GM23338 (cell line): ENCODE data around the gene ZBTB40. TPM values are rescaled to one million over a fixed set of nuclear protein-coding genes. Genes with fewer than 3 reads are reported as not detected.

Source experiments
- ATAC-seq: fragments of 200-7000 bp; cut with Tn5 transposase; 3 replicates; pipeline ENCODE4 v1.9.1; 2020
- DNase-seq: peaks from one replicate; pipeline ENCODE4 v3.0.0-alpha.2; 2015; ENCODE audit warnings: low spot score
- H2AFZ ChIP-seq: fragments of 200-600 bp; sonication (generic); 2 replicates; pipeline ENCODE4 v1.8.0; 2016; ENCODE audit warnings: antibody characterized with exemption, mild to moderate bottlenecking, moderate library complexity
- H3F3A ChIP-seq: fragments of 200-600 bp; sonication (generic); replicated peaks from 2 replicates; pipeline ENCODE4 v1.8.0; 2017; ENCODE audit warnings: antibody characterized with exemption, mixed run types, low read depth
- H3K27ac ChIP-seq: fragments of 200-600 bp; sonication (generic); 2 replicates; pipeline ENCODE4 v1.6.1; 2016; ENCODE audit warnings: low read depth
- H3K27me3 ChIP-seq: fragments of 200-600 bp; sonication (generic); 2 replicates; pipeline ENCODE4 v1.8.0; 2016; ENCODE audit warnings: mild to moderate bottlenecking, mixed run types, moderate library complexity; ENCODE audit not compliant: insufficient read depth
- H3K36me3 ChIP-seq: fragments of 200-600 bp; sonication (generic); 2 replicates; pipeline ENCODE4 v1.8.0; 2016; ENCODE audit warnings: mild to moderate bottlenecking; ENCODE audit not compliant: insufficient read depth
- H3K4me1 ChIP-seq: fragments of 200-600 bp; sonication (generic); 2 replicates; pipeline ENCODE4 v1.8.0; 2016; ENCODE audit warnings: mild to moderate bottlenecking, moderate library complexity; ENCODE audit not compliant: insufficient read depth
- H3K4me2 ChIP-seq: fragments of 200-600 bp; sonication (generic); 2 replicates; pipeline ENCODE4 v1.7.1; 2017; ENCODE audit warnings: mixed run types
- H3K4me3 ChIP-seq: fragments of 200-600 bp; sonication (generic); 2 replicates; pipeline ENCODE4 v1.6.1; 2016; ENCODE audit warnings: mixed run types
- H3K79me2 ChIP-seq: fragments of 200-600 bp; sonication (generic); replicated peaks from 2 replicates; pipeline ENCODE4 v1.8.0; 2017; ENCODE audit warnings: mild to moderate bottlenecking; ENCODE audit not compliant: insufficient read depth
- H3K9me2 ChIP-seq: fragments of 200-600 bp; sonication (generic); 2 replicates; pipeline ENCODE4 v1.8.0; 2017; ENCODE audit not compliant: insufficient read depth
- H4K20me1 ChIP-seq: fragments of 200-600 bp; sonication (generic); replicated peaks from 2 replicates; pipeline ENCODE4 v1.8.0; 2017; ENCODE audit warnings: mild to moderate bottlenecking; ENCODE audit not compliant: insufficient read depth
- H3K27ac Mint-ChIP-seq: 2 replicates; pipeline ENCODE4 v1.8.0; 2020; ENCODE audit warnings: inconsistent platforms, mild to moderate bottlenecking, moderate library complexity, mixed read lengths
- H3K27me3 Mint-ChIP-seq: 3 replicates; pipeline ENCODE4 v1.8.0; 2022; ENCODE audit warnings: low read depth, mild to moderate bottlenecking, moderate library complexity, mixed read lengths, inconsistent platforms; ENCODE audit not compliant: insufficient read depth, poor library complexity
- H3K36me3 Mint-ChIP-seq: 3 replicates; pipeline ENCODE4 v1.8.0; 2021; ENCODE audit warnings: low read depth, mild to moderate bottlenecking, inconsistent platforms, moderate library complexity, mixed read lengths
- H3K4me1 Mint-ChIP-seq: 3 replicates; pipeline ENCODE4 v1.8.0; 2020; ENCODE audit warnings: mild to moderate bottlenecking, inconsistent platforms, mixed read lengths
- H3K4me3 Mint-ChIP-seq: 3 replicates; pipeline ENCODE4 v1.8.0; 2021; ENCODE audit warnings: moderate library complexity, mild to moderate bottlenecking, inconsistent platforms, mixed read lengths
- H3K9me3 Mint-ChIP-seq: 3 replicates; pipeline ENCODE4 v1.8.0; 2020; ENCODE audit warnings: moderate library complexity, mild to moderate bottlenecking, inconsistent platforms, mixed read lengths
- CREB1 ChIP-seq: fragments of 250-450 bp; sonication (Bioruptor Pico); IDR thresholded peaks from 2 replicates; pipeline ENCODE4 v1.5.0; 2020; ENCODE audit warnings: low read depth, mild to moderate bottlenecking, moderate library complexity
- ETS1 ChIP-seq: IDR thresholded peaks from 2 replicates; pipeline ENCODE4 v1.6.1; 2016; ENCODE audit warnings: antibody characterized with exemption
- JUNB ChIP-seq: IDR thresholded peaks from one replicate; pipeline ENCODE4 v1.6.1; 2016; ENCODE audit warnings: antibody characterized with exemption; ENCODE audit not compliant: unreplicated experiment
- POLR2AphosphoS5 ChIP-seq: IDR thresholded peaks from 2 replicates; pipeline ENCODE4 v1.6.1; 2016; ENCODE audit warnings: antibody characterized with exemption, low read depth
- REST ChIP-seq: IDR thresholded peaks from one replicate; pipeline ENCODE4 v1.6.1; 2018; ENCODE audit warnings: antibody characterized with exemption; ENCODE audit not compliant: unreplicated experiment
- STAT1 ChIP-seq: IDR thresholded peaks from one replicate; pipeline ENCODE4 v1.6.1; 2016; ENCODE audit warnings: antibody characterized with exemption; ENCODE audit not compliant: unreplicated experiment
- ZNF114 ChIP-seq: fragments of 250-450 bp; sonication (Bioruptor Pico); IDR thresholded peaks from 2 replicates; pipeline ENCODE4 v1.5.0; 2020; ENCODE audit warnings: mild to moderate bottlenecking, moderate library complexity
- polyA plus RNA-seq: library from polyadenylated mRNA; unstranded; fragments of >200 nt; fragmentation: Nextera tagmentation; extraction: Ambion mirVana; gene quantifications from 2 replicates; pipeline ENCODE4 v1.2.1, GENCODE V29; 2016
- total RNA-seq: library from RNA; depleted of rRNA; stranded (reverse); fragments of >200 nt; shearing (Covaris generic); gene quantifications from 2 replicates; pipeline ENCODE4 v1.2.3, GENCODE V29; 2014

ZBTB40 gene
- total and polyA plus RNA-seq, 2 experiments from 2014 or later, result 3.1 to 22.7 TPM

- Histone ChIP-seq H4K20me1 (no peaks in the 10 kb centered on the region), H2AFZ (no peak overlapping the region), H3K9me2 (no peaks in the 10 kb centered on the region), H3K4me3 (no peak overlapping the region), H3K4me1 (0 out of 2 replicates have a peak, but pooled peaks cover 3% of the 10 kb centered on the region), H3K4me2 (no peak overlapping the region), H3K79me2 (no peaks in the 10 kb centered on the region), H3F3A (no peaks in the 10 kb centered on the region), H3K27me3 (no peaks in the 10 kb centered on the region), H3K27ac (no peak overlapping the region), H3K36me3 (no peaks in the 10 kb centered on the region)
- no peaks in the 10 kb centered on the region for H3K9me3 Mint-ChIP-seq
- no peak for DNase-seq
- no peak overlapping the region for H3K27ac Mint-ChIP-seq
- TF ChIP-seq REST, result no peak
- no peak for TF ChIP-seq CREB1 (CRISPR knock-in tag)
- ATAC-seq, result no peak
- H3K4me1 Mint-ChIP-seq, result peaks cover 4% of the 10 kb centered on the region
- H3K36me3 Mint-ChIP-seq, result no peaks in the 10 kb centered on the region
- no peak overlapping the region for H3K4me3 Mint-ChIP-seq
- H3K27me3 Mint-ChIP-seq, result peaks cover 3% of the 10 kb centered on the region
Observed at GRCh38 chr1:22402356-22403053, 49.1 kb upstream of the ZBTB40 start.

DNA sequence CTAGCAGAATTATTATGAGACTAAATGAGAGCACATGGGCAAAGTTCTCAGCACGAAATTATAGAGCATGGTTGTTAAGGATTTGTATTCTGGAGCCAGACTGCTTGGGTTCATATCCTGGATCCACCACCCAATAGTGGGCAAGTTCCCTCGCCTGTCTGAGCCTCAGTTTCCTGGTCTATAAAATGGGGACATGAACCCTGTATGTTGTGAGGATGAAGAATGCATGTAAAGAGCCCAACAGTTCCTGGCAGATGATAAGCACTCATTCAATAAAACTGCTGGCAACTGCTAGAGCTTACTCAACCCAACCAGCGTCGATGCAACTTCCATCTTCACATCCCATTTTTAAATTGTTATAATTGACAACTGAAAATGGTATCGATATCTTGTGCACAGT, 47.2 kb upstream of the ZBTB40 start:
- no peaks in the 10 kb centered on the region for H3K9me2 ChIP-seq
- no peak overlapping the region for H3K4me3 ChIP-seq
- Mint-ChIP-seq H3K4me1 (peaks cover 4% of the 10 kb centered on the region), H3K9me3 (no peaks in the 10 kb centered on the region), H3K36me3 (no peaks in the 10 kb centered on the region), H3K27me3 (peaks cover 6% of the 10 kb centered on the region), H3K27ac (no peak overlapping the region), H3K4me3 (no peak overlapping the region)
- H3K36me3 ChIP-seq, result no peaks in the 10 kb centered on the region
- no peaks in the 10 kb centered on the region for H3K79me2 ChIP-seq
- H3K4me2 ChIP-seq, result no peak overlapping the region
- no peaks in the 10 kb centered on the region for H3F3A ChIP-seq
- H4K20me1 ChIP-seq, result no peaks in the 10 kb centered on the region
- ATAC-seq (no peak), DNase-seq (no peak)
- H3K27me3 ChIP-seq, result no peaks in the 10 kb centered on the region
- H2AFZ ChIP-seq, result no peak overlapping the region
- TF ChIP-seq JUNB, result no peak
- TF ChIP-seq POLR2AphosphoS5, result no peak
- H3K27ac ChIP-seq, result no peak overlapping the region
- 0 out of 2 replicates have a peak, but pooled peaks cover 3% of the 10 kb centered on the region for H3K4me1 ChIP-seq

DNA sequence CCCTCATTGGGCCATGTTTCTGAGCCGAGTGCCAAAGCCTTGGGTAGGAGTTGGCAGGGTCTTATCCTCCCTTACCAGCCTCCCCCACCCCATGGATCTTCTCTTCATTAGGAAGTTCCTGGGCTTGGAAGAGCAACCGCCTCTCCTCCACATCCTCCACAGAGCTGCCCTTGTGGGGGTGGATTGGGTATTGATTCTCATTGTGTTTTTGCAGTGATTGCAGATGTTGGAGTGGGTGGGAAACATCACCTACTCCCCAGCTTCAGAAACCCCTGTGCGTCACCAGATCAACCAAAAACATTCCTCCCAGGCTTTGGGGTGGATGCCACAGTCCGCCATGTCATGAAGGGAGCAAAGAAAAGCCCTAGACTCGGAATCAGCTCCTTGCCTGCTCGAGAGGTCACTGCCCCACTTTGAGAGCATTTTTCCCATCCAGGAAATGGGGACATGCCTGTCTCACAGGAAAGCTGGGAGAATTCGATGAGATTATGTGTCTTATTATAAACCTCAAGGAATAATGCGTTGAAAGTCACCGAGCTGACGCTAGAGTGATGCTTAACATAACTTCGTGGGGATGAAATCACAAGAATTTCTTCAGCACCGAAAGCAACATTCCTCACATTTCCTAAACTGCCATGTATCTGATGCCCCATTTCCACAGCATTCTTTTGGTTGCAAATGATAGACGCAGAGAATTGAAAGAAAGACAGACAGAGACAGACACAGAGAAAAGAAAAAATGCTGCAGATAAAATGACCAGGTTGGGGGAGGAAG, 44.7 kb upstream of the ZBTB40 start:
- no peak for DNase-seq
- no peaks in the 10 kb centered on the region for H3K36me3 ChIP-seq
- H3K4me1 ChIP-seq, result 0 out of 2 replicates have a peak, but pooled peaks cover 3% of the 10 kb centered on the region
- no peak overlapping the region for H3K4me2 ChIP-seq
- no peaks in the 10 kb centered on the region for H3K79me2 ChIP-seq
- no peaks in the 10 kb centered on the region for H3F3A ChIP-seq
- Mint-ChIP-seq H3K36me3 (no peaks in the 10 kb centered on the region), H3K9me3 (peaks cover 6% of the 10 kb centered on the region; the same call in 1 of the 3 replicates), H3K27me3 (peaks cover 11% of the 10 kb centered on the region), H3K4me1 (peaks cover 7% of the 10 kb centered on the region), H3K27ac (no peak overlapping the region), H3K4me3 (no peak overlapping the region)
- H3K27me3 ChIP-seq, result no peaks in the 10 kb centered on the region
- no peak overlapping the region for H3K27ac ChIP-seq
- H4K20me1 ChIP-seq, result no peaks in the 10 kb centered on the region
- ATAC-seq, result no peak
- no peak overlapping the region for H3K4me3 ChIP-seq
- 0 out of 2 replicates have a peak overlapping the region, but pooled peaks have one; percentile 28 for H2AFZ ChIP-seq
- no peaks in the 10 kb centered on the region for H3K9me2 ChIP-seq
- TF ChIP-seq ZNF114 (CRISPR knock-in tag) (no peak), ETS1 (no peak), JUNB (no peak), CREB1 (CRISPR knock-in tag) (no peak), STAT1 (no peak)
